Measurements from ENCODE around the gene TIMD4.

DNA sequence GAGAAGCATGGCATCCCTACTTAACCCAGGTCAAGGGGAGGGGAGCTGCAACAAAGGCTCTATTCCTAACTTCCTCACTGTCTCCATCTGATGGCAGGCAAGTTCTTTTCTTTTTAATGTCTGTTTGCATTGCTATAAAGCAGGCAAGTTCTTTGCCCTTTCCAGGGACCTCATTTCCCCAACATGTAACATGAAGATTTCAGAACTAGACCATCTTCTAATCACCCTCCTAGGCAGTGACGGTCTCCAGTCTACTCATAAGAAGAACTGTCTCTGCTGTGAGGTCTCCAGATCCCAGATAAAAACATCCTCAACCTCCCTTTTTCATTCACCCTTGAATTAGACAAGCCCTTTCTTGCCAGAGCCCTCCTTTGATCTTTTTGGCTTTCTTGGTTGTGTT is 70.8 kb downstream of the TIMD4 start:
- TF ChIP-seq CTCF (IDR thresholded peaks at IDR 0.05) (no peak), EZH2 (IDR thresholded peaks at IDR 0.05) (no peak)

All from neural progenitor cell (in vitro differentiated cells).